PC-3 (cell line): ENCODE measurements around the gene TSPEAR.

Experiments used
- CTCF ChIP-seq: fragments of 300-600 bp; sonication (generic); conservative IDR thresholded peaks from 2 replicates; pipeline ENCODE4 v1.5.1; 2017; ENCODE audit warnings: antibody characterized with exemption, low read depth, mild to moderate bottlenecking, low read length
- EZH2 ChIP-seq: fragments of 300-600 bp; sonication (generic); IDR thresholded peaks from one replicate; pipeline ENCODE4 v1.6.1; 2017; ENCODE audit warnings: antibody characterized with exemption, mild to moderate bottlenecking, low read length; ENCODE audit not compliant: unreplicated experiment
- EZH2phosphoT487 ChIP-seq: fragments of 300-600 bp; sonication (generic); IDR thresholded peaks from 2 replicates; pipeline ENCODE4 v1.6.1; 2018; ENCODE audit warnings: mild to moderate bottlenecking, antibody characterized with exemption, low read length, borderline replicate concordance

- no peak for TF ChIP-seq CTCF
- no peak for TF ChIP-seq EZH2
- TF ChIP-seq EZH2phosphoT487, result no peak
These were observed 61.0 kb downstream of the TSPEAR start for GRCh38 chr21:44650265-44650972.
